HG03439 (cell line): ENCODE data around the gene FGD5.

Source experiments
- ATAC-seq: cut with Tn5 transposase; IDR thresholded peaks from one replicate; pipeline ENCODE4 v1.9.1; 2021; ENCODE audit warnings: mild to moderate bottlenecking, moderate library complexity; ENCODE audit not compliant: unreplicated experiment

The FGD5 gene

DNA sequence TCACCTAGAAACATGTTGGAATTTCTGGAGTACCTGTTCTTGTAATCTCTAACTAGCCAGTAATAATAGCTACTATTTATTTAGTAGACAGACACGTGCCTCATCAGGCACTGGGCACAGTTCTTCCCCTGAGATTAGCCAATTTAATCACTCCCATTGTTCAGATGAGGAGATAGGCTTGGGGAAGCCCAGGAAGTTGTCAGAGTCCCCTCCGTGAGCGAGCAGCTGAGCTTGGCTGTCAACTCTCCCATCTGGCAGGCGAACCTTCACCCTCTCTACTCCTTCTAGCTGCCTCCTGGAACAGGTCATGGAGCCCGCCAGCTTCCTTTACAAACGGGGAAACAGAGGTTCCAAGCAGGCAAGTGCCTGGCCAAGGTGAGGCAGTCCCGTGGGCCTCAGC, 31.1 kb upstream of the FGD5 start:
- ATAC-seq: no peak

DNA sequence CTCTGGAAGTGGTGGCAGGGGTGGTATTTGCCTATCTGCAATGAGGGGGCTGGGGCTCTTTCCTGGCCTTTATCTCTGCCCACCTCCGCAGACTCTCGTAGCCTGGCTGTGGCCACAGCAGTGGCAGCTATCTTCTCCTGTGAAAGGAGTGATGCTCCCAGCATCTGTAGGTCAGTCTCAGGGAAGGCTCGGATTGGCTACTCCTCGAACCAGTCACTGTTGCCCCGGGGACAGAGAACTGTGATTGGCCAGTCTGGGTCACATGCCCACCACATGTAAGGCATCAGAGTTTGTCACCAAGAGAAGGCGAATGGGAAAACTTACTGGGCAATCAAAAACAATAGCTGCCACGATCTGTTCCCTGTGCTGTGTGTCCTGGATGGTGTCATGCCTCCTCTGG, 30.1 kb upstream of the FGD5 start:
- ATAC-seq: no peak

DNA sequence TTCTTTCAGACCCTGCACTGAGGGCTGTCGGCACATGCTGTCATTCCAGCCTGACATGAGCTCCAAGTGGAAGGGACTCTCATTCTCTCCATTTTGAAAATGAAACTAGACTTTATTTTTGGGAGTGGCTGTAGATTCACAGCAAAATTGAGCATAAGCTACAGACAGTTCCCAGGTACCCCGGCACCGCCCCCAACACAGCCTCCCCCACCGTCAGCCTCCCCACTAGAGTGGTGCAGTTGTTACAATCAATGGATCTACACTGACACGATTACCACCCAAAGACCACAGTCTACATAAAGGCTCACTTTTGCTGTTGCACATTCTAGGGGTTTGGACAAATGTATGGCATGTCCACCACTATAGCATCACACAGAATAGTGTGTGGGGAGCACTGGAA, 29.5 kb upstream of the FGD5 start:
- ATAC-seq: no peak

DNA sequence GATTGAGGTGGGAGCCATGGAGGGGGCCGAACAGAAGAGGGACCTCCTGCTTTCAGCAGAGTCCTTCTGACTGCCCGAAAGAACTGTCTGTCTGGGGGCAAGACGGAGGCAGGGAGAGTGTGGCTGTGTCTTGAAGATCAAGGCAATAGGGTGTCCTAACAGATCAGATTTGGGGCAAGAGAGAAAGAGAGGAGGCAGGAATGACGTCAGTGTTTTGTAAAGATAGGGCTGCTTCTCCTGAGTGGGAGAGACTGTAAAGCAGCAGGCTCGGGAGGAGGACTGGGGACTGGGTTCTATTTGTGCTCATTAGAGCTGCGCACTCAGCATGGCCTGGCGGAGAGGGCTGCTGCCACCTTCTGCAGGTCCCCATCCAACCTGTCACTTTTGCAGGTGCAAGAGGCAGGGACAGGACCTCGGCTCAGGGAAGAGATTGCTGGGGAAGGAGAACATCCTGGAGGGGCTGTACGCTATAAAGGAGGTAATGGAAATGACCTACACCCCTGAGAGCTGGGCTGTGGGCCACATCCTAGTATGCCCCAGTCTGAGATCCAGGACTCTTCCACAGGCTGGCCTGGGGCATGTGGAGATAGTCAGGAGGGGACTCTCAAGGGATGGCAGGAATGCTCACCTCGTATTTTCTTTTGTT, 29.0 kb upstream of the FGD5 start:
- ATAC-seq: no peak

DNA sequence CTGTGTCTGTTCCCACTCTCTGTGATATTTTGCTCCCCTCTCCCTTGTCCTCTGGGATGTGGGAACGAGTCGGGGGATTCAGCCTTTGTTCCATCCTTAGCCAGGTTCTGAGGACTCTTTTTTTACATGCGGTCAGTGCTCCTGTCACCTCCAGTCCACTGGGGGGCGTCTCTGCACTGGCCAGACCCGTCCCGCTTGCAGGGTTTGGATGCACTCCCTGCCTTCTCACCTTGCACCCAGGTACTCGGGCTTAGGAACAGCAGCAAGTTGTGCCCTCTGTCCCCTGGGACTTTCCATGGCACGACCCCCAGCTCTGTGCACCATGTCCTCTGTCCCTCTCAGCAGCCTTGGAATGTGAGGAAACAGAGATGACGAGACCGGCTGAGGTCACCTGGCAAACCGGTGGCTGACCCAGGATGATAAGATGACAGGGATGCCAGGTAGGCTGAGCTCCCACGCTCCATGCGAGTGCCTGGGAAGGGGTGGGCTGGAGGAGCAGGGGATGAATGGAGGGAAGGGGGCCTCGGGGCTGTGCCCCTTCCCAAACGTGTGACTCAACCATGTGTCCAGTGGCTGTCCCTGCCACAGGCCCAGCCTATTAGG, 27.3 kb upstream of the FGD5 start:
- ATAC-seq: no peak

DNA sequence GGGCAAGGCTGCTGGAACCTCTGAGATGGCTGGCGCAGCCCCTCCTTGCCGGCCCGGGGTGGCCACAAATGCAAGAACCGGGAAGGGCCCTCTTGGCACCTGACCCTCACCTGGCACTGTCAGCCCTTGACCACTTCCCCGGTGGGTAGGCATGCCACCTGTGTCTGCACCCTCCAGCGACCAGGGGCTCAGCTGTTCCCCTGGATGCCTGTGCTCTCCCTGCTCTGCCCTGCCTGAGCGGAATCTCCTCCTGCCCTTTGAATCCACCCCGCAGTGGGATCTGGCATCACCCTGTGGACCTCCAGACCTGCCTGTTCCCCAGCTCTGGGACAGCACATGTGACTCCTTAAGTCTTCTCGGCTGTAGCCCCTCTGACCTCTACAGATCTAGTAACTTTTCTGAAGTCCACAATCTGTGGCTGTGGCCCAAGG, 26.1 kb upstream of the FGD5 start:
- ATAC-seq: no peak

DNA sequence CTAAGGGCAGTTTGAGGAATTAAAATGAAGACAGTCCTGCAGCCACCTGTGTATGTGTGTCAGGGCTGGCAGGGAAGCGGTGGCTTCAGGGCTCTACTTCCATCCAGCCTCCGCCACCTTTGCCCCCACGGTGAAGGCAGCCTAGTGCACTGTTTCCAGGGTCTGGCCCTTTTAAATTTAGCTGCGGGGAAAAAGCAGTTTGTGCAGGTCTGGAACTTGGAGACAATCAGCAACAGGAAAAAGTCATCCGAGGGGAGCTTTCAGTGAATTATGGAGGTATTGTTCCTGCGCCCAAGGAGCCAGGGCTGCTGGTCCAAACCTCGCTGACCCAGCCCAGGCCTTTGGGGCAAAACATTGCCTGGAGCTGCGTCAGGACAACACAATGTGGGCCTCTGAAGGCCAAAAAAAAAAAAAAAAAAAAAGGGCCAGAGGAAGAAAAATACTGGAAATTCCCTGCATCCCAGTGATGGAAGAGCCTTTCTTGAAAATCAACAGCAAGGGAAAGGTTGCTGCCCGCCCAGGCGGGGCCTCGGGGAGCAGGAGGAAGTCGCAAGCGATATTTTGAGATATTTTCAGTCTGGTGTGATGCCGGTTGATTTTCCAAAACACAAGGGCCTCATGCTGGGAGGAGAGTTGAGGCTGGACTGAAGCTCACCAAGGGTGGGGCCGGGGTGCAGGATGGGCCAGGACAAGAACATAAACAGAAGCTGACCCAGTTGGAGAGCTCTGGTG, 25.5 kb upstream of the FGD5 start:
- ATAC-seq: no peak

DNA sequence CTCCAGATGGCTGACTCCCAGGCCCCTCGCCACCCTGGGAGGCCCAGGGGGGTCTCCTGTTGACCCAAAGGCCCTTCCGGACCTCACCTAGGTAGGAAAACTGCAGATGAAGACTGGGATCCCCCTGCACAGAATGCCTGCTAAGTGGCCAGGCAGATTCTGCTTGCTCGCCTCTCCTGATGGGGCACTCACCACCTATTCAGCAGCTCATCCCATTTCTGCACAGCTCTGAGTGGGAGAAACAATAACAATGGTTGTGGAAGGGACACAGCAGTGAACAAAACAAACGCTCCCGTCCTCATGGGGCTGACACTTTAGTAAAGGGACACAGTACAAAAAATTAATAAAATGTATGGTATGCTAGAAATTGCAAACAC, 24.9 kb upstream of the FGD5 start:
- no peak for ATAC-seq

DNA sequence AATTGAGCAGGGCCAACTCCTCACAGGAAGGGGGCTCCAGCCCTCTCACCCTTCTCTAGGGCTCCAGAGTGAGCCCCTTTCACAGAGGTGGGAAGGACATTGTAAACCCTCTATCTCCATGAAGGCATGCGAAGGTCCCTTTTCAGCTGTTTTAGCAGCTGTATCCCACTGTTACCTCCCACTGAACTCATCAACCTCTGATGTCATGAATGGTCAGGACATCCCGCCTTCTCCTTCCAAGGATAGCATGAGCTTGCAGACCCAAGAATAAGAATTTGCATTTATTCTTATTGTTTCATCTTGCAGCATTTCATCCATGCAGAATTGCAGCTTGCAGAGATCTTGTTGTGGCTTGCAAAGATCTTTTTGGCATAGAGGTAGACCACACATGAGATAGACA, 24.3 kb upstream of the FGD5 start:
- no peak for ATAC-seq

DNA sequence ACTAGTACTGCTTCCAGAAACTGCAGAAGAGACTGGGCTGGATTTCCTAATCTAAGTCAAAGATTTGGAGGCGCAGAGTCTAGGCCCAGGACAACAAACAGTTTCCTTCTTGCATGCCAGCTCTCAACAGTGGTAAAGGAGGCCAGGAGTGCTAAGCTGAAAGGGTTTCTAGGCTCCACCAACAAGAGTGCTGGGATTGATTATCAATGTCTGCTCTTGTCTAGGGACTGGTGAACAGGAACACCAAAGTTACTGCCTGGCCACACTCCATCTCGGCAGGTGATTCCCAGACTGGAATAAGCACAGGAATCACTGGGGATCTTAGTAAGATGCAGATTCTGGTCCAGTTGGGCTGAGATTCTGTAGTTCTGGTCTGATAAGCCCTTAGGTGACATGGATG, 22.8 kb upstream of the FGD5 start:
- no peak for ATAC-seq

DNA sequence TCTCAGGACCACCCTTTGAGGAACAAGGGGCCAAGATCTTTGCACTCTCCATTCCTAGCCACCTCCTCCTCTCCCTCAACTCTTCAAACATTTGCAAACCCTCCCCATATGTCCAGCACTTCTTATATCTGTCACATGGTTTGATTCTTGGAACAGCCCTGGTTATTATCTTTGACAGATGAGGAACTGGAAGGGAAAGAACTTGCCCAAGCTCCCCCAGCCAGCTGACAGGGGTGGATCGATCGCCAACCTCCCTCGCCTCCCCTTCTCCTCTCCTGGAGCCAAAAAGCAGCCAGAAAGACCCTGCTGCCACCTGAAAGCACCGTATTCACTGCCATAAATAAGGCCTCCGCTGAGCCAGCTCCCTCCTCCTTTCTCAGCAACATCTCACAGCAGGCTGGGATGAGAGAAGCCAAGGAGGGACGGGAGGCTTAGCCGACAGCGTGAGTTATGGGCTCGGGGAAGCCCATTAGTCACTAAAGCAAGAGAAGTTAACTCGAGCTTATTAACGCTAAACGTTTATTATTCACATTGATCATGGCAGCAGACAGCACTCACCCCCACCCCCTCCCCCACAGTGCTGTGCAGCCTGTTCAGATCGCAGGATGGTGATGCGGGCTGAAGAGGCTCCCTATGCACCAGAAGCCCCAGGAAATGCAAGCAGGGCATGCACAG, 22.2 kb upstream of the FGD5 start:
- ATAC-seq: no peak

DNA sequence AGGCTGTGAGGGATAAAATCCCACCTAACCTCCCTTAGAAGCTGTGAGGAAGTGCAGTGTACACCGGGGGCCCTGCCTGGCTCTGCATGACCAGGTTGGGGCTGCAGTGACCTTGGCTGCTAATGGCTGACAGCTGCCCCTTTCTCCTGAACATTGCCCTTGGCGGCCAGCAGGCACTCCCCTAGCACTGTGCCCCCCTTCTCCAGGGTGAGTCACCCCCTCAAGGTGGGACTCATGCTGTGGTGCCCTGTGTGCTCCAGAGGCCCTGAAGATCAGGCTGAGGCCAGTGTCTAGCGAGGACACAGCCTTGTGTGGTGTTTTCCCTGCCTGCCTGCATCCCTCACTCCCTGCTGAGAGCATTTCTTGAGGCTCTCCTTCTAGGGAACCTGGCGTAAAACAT, 21.0 kb upstream of the FGD5 start:
- ATAC-seq: no peak

DNA sequence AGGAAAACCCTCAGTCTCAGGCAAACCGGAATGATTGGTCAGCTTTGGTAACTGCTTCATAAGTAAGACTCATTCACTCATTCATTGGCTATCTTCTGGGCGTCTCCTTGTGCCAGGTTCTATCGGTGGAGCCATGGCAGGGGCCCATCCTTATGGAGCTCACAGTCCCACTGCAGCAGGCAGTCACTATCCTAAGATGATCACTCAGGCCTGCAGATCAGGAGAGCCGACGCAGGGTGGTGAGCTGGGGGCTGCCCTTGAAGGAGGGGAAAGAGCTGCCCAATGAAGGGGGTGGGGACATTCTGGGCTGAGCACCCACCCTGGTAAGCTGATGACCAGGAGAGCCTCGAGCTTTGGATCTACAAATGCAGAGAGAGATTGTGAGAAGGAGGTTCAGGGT, 20.5 kb upstream of the FGD5 start:
- ATAC-seq: no peak

DNA sequence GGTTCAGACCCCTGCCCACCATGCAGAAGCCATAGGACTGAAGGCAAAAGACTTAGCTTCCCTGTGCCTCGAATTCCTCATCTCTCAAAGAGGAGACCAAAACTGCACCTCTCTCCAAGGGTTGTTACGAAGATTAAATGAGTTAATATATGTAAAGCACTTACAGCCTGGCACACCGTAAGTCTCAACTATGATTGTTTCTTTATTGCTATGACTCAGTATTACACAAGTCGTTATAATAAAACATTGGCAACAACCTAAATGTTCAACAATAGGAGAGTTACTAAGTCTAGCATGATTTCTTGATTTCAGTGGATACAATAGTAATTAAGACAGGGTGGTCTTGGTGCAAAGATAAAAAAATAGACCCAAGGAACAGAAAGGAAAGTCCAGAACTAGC, 19.6 kb upstream of the FGD5 start:
- no peak for ATAC-seq

DNA sequence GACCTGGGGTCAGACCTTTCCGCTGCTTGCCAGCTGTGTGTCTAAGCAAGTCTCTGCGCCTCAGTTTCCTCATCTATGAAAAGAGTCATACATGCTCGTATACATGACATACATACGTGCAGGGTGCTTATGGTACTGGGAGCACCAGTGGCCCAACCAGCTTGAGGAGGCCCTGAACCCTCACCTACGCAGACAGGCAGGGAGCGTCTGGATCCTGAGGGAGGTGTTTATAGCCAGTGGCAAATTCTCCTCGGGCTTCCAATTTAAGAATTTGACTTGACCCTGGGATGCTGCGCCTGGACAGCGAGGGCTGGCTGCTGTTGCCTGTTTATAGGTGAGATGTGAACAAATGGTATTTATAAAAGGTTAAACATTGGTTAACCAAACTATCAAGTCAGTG, 17.7 kb upstream of the FGD5 start:
- ATAC-seq: no peak

DNA sequence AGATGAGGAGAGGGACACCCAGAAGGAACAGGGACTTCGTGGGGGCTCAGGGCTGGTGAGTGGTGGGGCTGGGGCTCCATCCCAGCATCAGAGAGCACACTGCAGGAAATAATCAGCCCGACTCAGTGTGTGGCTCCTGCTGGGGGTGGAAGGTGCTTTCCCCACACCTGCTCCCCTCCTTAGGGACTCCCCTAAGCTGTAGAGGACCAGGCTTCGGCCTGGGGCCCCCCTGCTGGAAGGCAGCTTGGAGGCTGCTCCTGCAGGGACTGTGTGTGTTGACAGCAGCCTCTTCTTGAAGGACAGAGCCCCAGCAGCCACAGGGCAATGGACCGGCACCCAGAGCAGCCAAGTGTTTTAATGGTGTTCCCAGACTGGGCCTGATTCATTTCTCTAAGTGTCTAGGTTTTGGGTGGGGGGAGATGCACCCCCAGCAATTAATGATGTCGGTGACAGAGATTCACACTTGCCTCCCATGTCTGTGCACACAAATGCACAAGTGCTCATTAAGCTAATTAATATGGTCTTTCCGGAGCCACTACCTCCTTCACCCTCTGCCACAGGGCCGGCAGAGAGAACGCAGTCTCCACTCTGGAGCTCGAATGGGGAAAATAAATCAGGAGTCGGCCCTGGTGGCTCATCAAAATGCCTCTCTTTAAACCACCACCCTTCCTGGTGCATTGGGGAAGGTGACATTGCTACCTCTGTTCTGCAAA, 16.9 kb upstream of the FGD5 start:
- no peak for ATAC-seq

DNA sequence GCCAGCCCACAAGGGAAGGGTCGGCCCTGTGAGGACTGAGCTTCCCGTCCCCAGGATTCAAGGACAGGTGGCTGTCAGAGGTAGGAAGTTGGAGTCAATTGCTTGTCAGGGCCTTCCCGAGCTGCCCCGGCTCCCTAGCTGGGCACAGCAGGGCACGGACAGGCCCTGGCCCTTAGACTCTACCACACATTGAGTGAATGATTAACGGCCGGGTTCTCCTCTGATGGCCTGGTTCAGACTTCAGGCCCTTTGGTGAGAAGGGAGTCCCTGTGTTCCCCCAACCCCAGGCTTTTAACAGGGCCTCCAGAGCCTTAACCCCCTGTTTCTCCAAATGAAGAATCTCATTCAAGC, 16.4 kb upstream of the FGD5 start:
- no peak for ATAC-seq

DNA sequence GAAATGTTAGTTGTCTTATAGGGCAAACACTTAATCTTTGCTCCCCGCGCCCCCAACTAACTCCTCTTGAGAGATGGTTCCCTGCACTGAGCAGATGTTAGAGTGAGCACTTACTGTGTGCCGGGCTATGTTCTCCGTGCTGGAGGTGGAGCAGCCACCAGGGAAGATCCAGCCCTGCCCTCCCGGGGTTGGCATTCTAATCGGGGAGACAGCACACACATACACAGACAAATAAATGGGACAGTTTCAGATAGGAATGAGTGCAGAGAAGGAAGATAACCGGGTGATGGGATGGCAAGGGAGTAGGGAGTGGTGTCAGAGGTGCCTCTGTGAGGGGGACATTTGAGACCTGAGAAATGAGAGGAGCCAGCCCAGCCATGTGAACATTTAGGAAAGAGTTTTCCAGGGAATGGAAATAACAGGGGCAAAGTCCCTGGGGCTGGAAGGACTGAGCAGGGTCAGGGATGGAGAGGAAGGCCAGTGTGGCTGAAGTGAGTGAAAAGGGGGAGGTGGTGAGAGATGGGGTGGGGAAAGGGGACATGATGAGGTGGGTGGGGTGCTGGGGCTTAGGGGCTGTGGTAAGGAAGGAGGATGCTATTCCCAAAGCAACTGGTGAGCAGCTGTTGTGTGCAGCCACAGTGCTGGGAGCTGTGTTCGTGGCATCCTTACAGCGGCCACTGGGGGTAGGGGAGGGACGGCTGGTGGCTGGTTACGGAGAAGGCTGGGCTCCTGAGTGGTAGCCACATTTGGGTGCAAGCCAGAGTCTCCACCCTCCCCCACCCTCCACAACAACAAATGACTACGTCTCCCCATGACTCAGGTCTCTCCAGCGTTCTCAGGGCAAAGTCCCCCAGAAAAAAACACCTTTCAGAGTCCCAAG, 15.4 kb upstream of the FGD5 start:
- no peak for ATAC-seq

DNA sequence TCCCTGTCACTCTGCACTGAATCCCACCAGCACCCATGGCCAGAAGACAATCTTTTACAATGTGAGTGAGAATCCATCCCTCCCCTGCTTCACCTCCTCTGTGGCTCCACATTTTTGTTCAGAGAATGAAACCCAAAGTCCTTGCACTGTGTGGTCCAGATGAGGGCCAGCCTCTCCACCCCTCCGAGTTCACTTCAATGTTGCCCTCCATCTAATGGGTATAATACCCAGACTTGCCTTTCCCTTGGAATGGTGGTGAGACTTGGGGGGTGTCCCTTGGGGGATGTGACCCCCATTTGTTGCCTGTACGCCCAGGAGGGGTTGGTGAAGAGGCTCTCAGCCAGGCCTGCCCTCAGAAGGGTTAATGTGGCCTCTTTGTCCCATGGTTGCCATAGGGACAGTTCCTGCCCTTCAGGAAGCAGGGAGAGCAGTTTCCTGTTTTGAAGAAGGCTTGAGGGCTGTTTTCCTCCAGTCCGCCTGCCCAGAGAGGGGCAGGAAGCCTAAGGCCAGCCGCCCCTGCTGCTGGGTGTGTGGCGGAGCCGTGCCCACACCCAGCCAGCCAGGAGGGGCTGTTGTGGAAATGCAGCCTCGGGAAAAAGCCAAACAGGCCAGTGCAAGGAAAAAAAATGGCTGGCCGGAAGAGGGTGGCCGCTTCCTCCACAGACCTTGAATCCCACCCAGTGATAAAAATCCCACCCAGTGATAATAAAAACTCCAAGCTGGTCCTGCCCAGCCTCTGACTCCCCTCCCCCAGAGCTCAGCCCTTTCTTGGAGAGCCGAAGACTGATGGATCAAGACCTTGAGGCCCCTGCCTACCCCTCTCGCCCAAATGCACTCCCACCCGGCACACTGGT, 14.6 kb upstream of the FGD5 start:
- ATAC-seq: no peak
